ENCODE data around the gene NR6A1.

Gene NR6A1

DNA sequence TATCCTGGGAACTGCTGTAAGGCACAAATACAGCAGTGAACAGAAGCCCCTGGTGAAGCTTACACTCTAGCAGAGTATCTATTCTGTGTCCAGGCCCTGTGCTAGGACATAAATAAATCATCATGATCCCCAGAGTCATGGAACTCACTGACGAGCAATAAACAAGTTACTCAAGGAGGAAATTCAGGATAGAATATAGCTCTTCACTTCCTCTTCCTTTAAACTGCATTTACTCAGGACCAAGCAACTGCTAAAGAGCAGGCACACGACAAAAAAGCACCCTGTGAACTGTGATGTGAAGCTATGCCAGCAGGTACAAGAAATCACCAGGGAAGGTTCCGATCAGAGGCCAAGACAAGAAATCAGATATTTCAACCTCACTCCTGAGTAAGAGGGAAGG lies 216.1 kb downstream of the NR6A1 start:
- in situ Hi-C loops (cut with HindIII; ENCODE audit: low pct_ligation_motif_present, low sequenced_read_pairs) = no loop called here
- H3K36me3 ChIP-seq (replicated peaks) = no peaks in the 10 kb centered on the region
- no peak for DNase-seq
- H3K27ac ChIP-seq = no peak overlapping the region
- no peaks in the 10 kb centered on the region for H3K27me3 ChIP-seq (replicated peaks)
- no peak overlapping the region for H3K4me3 ChIP-seq (ENCODE audit: low read depth, low read length)
- TF ChIP-seq CTCF (IDR thresholded peaks at IDR 0.05; ENCODE audit: low read depth, low read length, missing control alignments) = no peak

- H3K4me3 ChIP-seq (ENCODE audit: low read depth, low read length) = no peak overlapping the region
- in situ Hi-C loops (cut with HindIII; ENCODE audit: low pct_ligation_motif_present, low sequenced_read_pairs) = no loop called here
- no peaks in the 10 kb centered on the region for H3K36me3 ChIP-seq (replicated peaks)
- no peaks in the 10 kb centered on the region for H3K27me3 ChIP-seq (replicated peaks)
- TF ChIP-seq CTCF (IDR thresholded peaks at IDR 0.05; ENCODE audit: low read depth, low read length, missing control alignments) = no peak
- DNase-seq = peak; percentile 81
- peak overlapping the region; percentile 35 for H3K27ac ChIP-seq
Measured at GRCh38 chr9:124553738-124554137, 217.4 kb downstream of the NR6A1 start.

GRCh38 chr9:124552273-124552605 lies 218.9 kb downstream of the NR6A1 start:
- in situ Hi-C loops (cut with HindIII; ENCODE audit: low pct_ligation_motif_present, low sequenced_read_pairs) = no loop called here
- no peaks in the 10 kb centered on the region for H3K36me3 ChIP-seq (replicated peaks)
- TF ChIP-seq CTCF (IDR thresholded peaks at IDR 0.05; ENCODE audit: low read depth, low read length, missing control alignments) = no peak

DNA sequence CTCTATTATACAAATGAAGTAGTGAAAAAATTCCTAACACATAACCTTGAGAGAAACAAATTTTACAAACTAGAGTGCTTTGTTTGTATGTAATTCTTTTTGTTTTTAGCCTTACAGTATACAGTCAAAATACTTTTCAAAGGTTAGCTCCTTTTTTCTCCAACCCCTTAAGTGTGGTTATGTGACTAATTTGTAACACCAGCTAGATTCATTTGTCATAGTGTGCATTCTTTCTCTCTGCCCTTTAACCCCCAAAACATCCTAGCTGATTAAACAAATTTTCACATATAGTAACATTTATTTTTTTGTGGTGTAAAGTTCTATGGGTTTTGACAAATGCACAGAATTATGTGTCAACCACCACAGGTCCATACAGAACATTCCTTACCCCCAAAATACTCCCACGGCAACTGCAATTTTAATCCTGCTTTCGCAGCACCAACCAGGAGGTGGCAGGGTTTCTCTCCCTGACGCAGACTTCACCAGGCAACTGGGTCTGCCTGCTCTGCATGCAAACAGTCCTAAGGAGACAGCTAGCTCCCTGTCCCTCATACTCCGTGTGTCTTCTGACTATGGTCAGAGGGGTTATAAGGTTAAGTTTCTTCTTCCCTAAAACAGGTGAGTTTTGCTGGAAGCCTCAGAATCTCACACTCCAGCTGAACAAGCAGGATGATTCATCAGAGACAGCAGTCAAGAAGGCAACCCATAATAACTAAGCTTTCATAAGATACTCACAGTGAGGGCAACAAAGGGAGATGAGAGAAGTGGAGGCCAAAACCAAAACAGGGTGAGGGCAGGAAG lies 219.4 kb downstream of the NR6A1 start:
- peak overlapping the region; percentile 22 for H3K27ac ChIP-seq
- DNase-seq = peak; percentile 68
- H3K36me3 ChIP-seq (replicated peaks) = no peaks in the 10 kb centered on the region
- no peaks in the 10 kb centered on the region for H3K27me3 ChIP-seq (replicated peaks)
- peak; percentile 93 for TF ChIP-seq CTCF (IDR thresholded peaks at IDR 0.05; ENCODE audit: low read depth, low read length, missing control alignments)
- in situ Hi-C loops (cut with HindIII; ENCODE audit: low pct_ligation_motif_present, low sequenced_read_pairs) = no loop called here
- no peak overlapping the region for H3K4me3 ChIP-seq (ENCODE audit: low read depth, low read length)

More at GRCh38 chr9:124552273-124552605, 218.9 kb downstream of the NR6A1 start:
- DNase-seq = no peak
- no peaks in the 10 kb centered on the region for H3K27me3 ChIP-seq (replicated peaks)
- no peak overlapping the region for H3K4me3 ChIP-seq (ENCODE audit: low read depth, low read length)
- H3K27ac ChIP-seq = peak overlapping the region; percentile 22

GRCh38 chr9:124550072-124550471 lies 221.0 kb downstream of the NR6A1 start:
- no peaks in the 10 kb centered on the region for H3K36me3 ChIP-seq (replicated peaks)
- no peak overlapping the region for H3K27ac ChIP-seq
- H3K4me3 ChIP-seq (ENCODE audit: low read depth, low read length) = no peak overlapping the region
- TF ChIP-seq CTCF (IDR thresholded peaks at IDR 0.05; ENCODE audit: low read depth, low read length, missing control alignments) = no peak
- in situ Hi-C loops (cut with HindIII; ENCODE audit: low pct_ligation_motif_present, low sequenced_read_pairs) = no loop called here
- H3K27me3 ChIP-seq (replicated peaks) = no peaks in the 10 kb centered on the region
- no peak for DNase-seq

- no peaks in the 10 kb centered on the region for H3K36me3 ChIP-seq (replicated peaks)
- no peak for TF ChIP-seq CTCF (IDR thresholded peaks at IDR 0.05; ENCODE audit: low read depth, low read length, missing control alignments)
- H3K27ac ChIP-seq = no peak overlapping the region
- H3K27me3 ChIP-seq (replicated peaks) = no peaks in the 10 kb centered on the region
- in situ Hi-C loops (cut with HindIII; ENCODE audit: low pct_ligation_motif_present, low sequenced_read_pairs) = no loop called here
- no peak for DNase-seq
- no peak overlapping the region for H3K4me3 ChIP-seq (ENCODE audit: low read depth, low read length)
Measured at GRCh38 chr9:124549016-124549415, 222.1 kb downstream of the NR6A1 start.
